Heart left ventricle (tissue), 16 donors: ENCODE measurements around the gene LRRC71. TPM values are rescaled to one million over a fixed set of nuclear protein-coding genes. Genes with fewer than 3 reads are reported as not detected.

Source experiments
- ATAC-seq, 4 donors: fragments of 200-7000 bp; cut with Tn5 transposase; one replicate each; pipeline ENCODE4 v1.9.1; 2020 to 2022; ENCODE audit warnings: moderate library complexity in 4 of 4, mild to moderate bottlenecking in 3 of 4, moderate number of reproducible peaks in 1 of 4
- DNase-seq, 5 donors: peaks; one replicate each; pipeline ENCODE4 v3.0.0-alpha.2; 2020
- H3K27ac ChIP-seq, 12 donors: fragments of 200-600 bp; sonication (generic) in 4 of 12; one replicate each; pipeline versions ENCODE4 v1.5.0 to v1.8.0; 2016 to 2022; ENCODE audit warnings: mild to moderate bottlenecking in 2 of 12
- H3K27me3 ChIP-seq, 9 donors: fragments of 200-600 bp; sonication (generic) in 2 of 9; one replicate each; pipeline versions ENCODE4 v1.5.1 to v1.8.0; 2016 to 2022; ENCODE audit warnings: mild to moderate bottlenecking in 3 of 9
- H3K36me3 ChIP-seq, 9 donors: fragments of 200-600 bp; sonication (generic) in 2 of 9; one replicate each; pipeline versions ENCODE4 v1.5.0 to v1.8.0; 2018 to 2022; ENCODE audit warnings: mild to moderate bottlenecking in 2 of 9
- H3K4me1 ChIP-seq, 12 donors: fragments of 200-600 bp; sonication (generic) in 4 of 12; one replicate each; pipeline versions ENCODE4 v1.5.0 to v1.8.0; 2016 to 2022; ENCODE audit warnings: mild to moderate bottlenecking in 3 of 12
- H3K4me3 ChIP-seq, 12 donors: fragments of 200-600 bp; sonication (generic) in 4 of 12; one replicate each; pipeline versions ENCODE4 v1.5.0 to v1.8.0; 2017 to 2022; ENCODE audit warnings: mild to moderate bottlenecking in 9 of 12, moderate library complexity in 4 of 12
- H3K9me3 ChIP-seq, 12 donors: fragments of 200-600 bp; sonication (generic) in 4 of 12; one replicate each; pipeline versions ENCODE4 v1.5.0 to v1.8.0; 2016 to 2022; ENCODE audit warnings: mild to moderate bottlenecking in 1 of 12
- POLR2A ChIP-seq, 2 donors: fragments of 450-650 bp; IDR thresholded peaks; one replicate each; pipeline ENCODE4 v1.6.1; 2017; ENCODE audit warnings: antibody characterized with exemption in 2 of 2, mild to moderate bottlenecking in 2 of 2, moderate library complexity in 2 of 2
- whole genome bisulfite sequencing, 4 donors: extraction: QIAGEN DNeasy Blood & Tissue Kit in 2 of 4; methylation state at CpG; one replicate each; pipeline versions ENCODE4 v1.1.5 to v1.1.7; 2013 to 2018; 5-methylcytosine and 5-hydroxymethylcytosine counted together
- intact Hi-C, 10 donors: fragments of 100-400 bp; cut with DNase I; formaldehyde crosslinking; loops; one replicate each; pipeline versions ENCODE4 v1.11.1 to v1.14.2; 2022
- polyA plus RNA-seq, 2 donors: library from polyadenylated mRNA; stranded (reverse); fragments of 200-250 nt; gene quantifications; one replicate each; pipeline ENCODE4 v1.2.3, GENCODE V29; 2013
- total RNA-seq, 9 donors: library from RNA; depleted of rRNA in 2 of 9; stranded (reverse); fragments of >200 nt in 2 of 9; fragmentation: NEBNext Ultra II Directional in 3 of 9; extraction: Animal tissue kit (Norgen Biotek cat#: 25700) in 3 of 9; gene quantifications; one replicate each; pipeline versions ENCODE4 v1.1.0 to v1.2.4, GENCODE V29; 2016 to 2023
- TF ChIP-seq, protein P1 (sequence below), 12 donors: fragments of 200-600 bp; sonication (generic) in 4 of 12; IDR thresholded peaks; one replicate each; pipeline versions ENCODE4 v1.5.0 to v1.8.0; 2018 to 2022; ENCODE audit warnings: antibody characterized with exemption in 12 of 12, mild to moderate bottlenecking in 5 of 12
- donor health status: ischemic (EF 13 %, LVEDD 7.1; RV severe dilation, severe dysfunction).
- donor health status: healthy with polysubstance abuse.
- donor health status: DM: no; HTN: yes; CAD: no.
- donor health status: DM: no; HTN: no; CAD: no.
- donor health status: ischemic (EF 25% LVEDD 6.9; RV normal size, moderate dysfunction).
- donor health status: ischemic (EF 25% LVEDD 5.7; RV mildly dilated, moderate dysfunction).
- donor health status: healthy.
- donor health status: DM: yes; HTN: yes; CAD: no.
- donor health status: ischemic (EF 35%, LVEDD 5.7; RV mildly dilated, moderate dysfunction).
- donor health status: nonischemic (EF 11% LVEDD 7.7; RV severe dilation, severe dysfunction).
- donor health status: DM: yes; HTN: yes; CAD: no.
- donor health status: PGD.
- donor health status: ischemic (EF 29% LVEDD 5.4; RV normal size, mild dysfunction).
- donor health status: nonischemic (EF 23%, LVEDD 6.1; RV moderate dilation, normal function).

The LRRC71 gene
- total and polyA plus RNA-seq, 11 donors, result 0.06 to 0.42 (median 0.27) TPM; not detected in 8

DNA sequence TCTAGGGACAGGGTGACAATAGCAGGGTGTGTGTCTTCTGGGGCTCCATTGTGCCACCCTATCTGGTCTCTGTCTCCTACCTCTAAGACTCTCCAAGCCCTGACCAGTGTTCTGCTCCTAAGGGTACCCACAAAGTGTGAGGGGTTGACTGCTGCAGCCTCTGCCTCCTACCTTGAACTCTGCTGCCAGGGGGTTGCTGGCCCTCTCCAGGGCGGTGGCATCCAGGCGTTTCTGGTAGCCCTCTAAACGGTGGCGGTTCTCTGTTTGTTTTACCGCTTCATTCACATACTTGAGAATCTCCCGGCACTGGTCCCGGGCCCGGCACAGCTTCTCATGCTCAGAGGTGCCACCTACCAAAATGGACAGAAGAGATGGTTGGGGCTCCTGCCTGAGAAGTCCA, 24.4 kb downstream of the LRRC71 start:
- peaks cover 0 to 100% (median 99%) of the 10 kb centered on the region in 9 donors for H3K36me3 ChIP-seq
- no peak for ATAC-seq

GRCh38 chr1:156945881-156946661, 25.6 kb downstream of the LRRC71 start:
- Histone ChIP-seq H3K9me3 (no peaks in the 10 kb centered on the region), H3K4me1 (no peaks in the 10 kb centered on the region), H3K27ac (no peak overlapping the region), H3K27me3 (no peaks in the 10 kb centered on the region), H3K36me3 (peaks cover 0 to 100% (median 99%) of the 10 kb centered on the region in 9 donors), H3K4me3 (no peak overlapping the region)
- intact Hi-C loops, result no loop called here
- TF ChIP-seq, protein P1, sequence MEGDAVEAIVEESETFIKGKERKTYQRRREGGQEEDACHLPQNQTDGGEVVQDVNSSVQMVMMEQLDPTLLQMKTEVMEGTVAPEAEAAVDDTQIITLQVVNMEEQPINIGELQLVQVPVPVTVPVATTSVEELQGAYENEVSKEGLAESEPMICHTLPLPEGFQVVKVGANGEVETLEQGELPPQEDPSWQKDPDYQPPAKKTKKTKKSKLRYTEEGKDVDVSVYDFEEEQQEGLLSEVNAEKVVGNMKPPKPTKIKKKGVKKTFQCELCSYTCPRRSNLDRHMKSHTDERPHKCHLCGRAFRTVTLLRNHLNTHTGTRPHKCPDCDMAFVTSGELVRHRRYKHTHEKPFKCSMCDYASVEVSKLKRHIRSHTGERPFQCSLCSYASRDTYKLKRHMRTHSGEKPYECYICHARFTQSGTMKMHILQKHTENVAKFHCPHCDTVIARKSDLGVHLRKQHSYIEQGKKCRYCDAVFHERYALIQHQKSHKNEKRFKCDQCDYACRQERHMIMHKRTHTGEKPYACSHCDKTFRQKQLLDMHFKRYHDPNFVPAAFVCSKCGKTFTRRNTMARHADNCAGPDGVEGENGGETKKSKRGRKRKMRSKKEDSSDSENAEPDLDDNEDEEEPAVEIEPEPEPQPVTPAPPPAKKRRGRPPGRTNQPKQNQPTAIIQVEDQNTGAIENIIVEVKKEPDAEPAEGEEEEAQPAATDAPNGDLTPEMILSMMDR (IDR thresholded peaks at IDR 0.05), result no peak
- TF ChIP-seq POLR2A (IDR thresholded peaks at IDR 0.05), result no peak
- ATAC-seq (no peak), DNase-seq (peak in 1 of 5 donors; percentile 25)
- 75 to 81% (median 77%) methylated on average over 11 of the region's 11 CpGs for WGBS, 4 donors

More for the DNA sequence above, 24.4 kb downstream of the LRRC71 start:
- Histone ChIP-seq H3K4me1 (no peaks in the 10 kb centered on the region), H3K9me3 (no peaks in the 10 kb centered on the region), H3K4me3 (no peak overlapping the region), H3K27me3 (no peaks in the 10 kb centered on the region), H3K27ac (no peak overlapping the region)
- intact Hi-C loops, result no loop called here
- TF ChIP-seq POLR2A (IDR thresholded peaks at IDR 0.05), result no peak
- TF ChIP-seq, protein P1 (IDR thresholded peaks at IDR 0.05), result no peak
- WGBS, 4 donors, result 96 to 98% (median 97%) methylated on average over 8 of the region's 8 CpGs
- peak in 1 of 5 donors; percentile 16 for DNase-seq

- ATAC-seq (no peak), DNase-seq (peak in 1 of 5 donors; percentile 5)
- TF ChIP-seq, protein P1 (IDR thresholded peaks at IDR 0.05), result no peak
- TF ChIP-seq POLR2A (IDR thresholded peaks at IDR 0.05), result no peak
- H3K27me3 ChIP-seq, result no peaks in the 10 kb centered on the region
- H3K36me3 ChIP-seq, result peaks cover 0 to 100% (median 99%) of the 10 kb centered on the region in 9 donors
- no peaks in the 10 kb centered on the region for H3K4me1 ChIP-seq
- intact Hi-C loops, result no loop called here
- H3K9me3 ChIP-seq, result no peaks in the 10 kb centered on the region
- WGBS, 4 donors, result 94 to 96% (median 95%) methylated on average over 9 of the region's 9 CpGs
- no peak overlapping the region for H3K4me3 ChIP-seq
- no peak overlapping the region for H3K27ac ChIP-seq
Measured at GRCh38 chr1:156947127-156947526, 26.7 kb downstream of the LRRC71 start.

DNA sequence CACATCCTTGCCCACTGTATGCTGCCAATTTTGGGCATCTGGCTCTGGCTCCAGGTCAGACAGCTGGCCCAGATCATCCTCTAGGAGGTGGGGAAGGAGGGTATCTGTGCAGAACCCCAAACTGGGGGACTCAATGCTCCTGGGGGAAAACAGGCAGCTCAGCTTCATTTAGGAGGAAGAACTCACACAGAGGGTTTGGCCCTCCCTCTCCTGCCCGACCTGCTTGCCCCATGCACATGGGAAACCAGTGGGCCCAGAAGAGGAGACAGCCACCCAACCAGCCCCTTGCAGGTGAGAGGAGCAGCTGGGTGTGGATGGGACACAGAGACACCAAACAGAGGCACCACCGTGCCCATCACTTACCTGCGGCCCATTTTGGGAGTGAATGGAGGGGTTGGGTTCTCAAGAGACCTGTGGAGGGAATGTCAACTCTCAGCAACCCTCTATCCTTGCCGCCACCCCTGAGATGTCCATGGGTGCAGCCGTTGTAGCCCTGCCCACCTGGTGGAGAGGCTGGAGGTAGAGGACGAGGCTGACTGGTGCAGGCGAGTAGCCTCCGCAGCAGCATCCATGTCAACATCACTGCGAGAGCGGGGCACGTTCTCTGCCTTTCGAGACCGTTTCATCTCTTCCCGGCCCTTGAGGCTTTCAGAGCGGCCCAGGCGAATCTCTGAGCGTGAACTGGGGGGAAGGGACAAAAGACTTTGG, 27.5 kb downstream of the LRRC71 start:
- Histone ChIP-seq H3K36me3 (peaks cover 0 to 100% (median 98%) of the 10 kb centered on the region in 9 donors), H3K27ac (no peak overlapping the region), H3K4me1 (no peaks in the 10 kb centered on the region), H3K27me3 (no peaks in the 10 kb centered on the region), H3K4me3 (no peak overlapping the region), H3K9me3 (no peaks in the 10 kb centered on the region)
- DNase-seq, result peak in 1 of 5 donors; percentile 13
- intact Hi-C loops, result no loop called here
- no peak for ATAC-seq
- TF ChIP-seq POLR2A (IDR thresholded peaks at IDR 0.05), result no peak
- TF ChIP-seq, protein P1 (IDR thresholded peaks at IDR 0.05), result no peak
- 93 to 98% (median 96%) methylated on average over 16 to 17 of the region's 17 CpGs for WGBS, 4 donors
